HG02623 (cell line): ENCODE data around the gene MYO7A.

Experiments used
- ATAC-seq: cut with Tn5 transposase; IDR thresholded peaks from one replicate; pipeline ENCODE4 v1.9.1; 2021; ENCODE audit warnings: moderate library complexity; ENCODE audit not compliant: unreplicated experiment

MYO7A gene

GRCh38 chr11:77110836-77111235 lies 17.2 kb upstream of the MYO7A start:
- ATAC-seq: no peak

GRCh38 chr11:77111277-77111676 lies 16.8 kb upstream of the MYO7A start:
- no peak for ATAC-seq

- no peak for ATAC-seq
Measured at GRCh38 chr11:77111946-77112345, 16.1 kb upstream of the MYO7A start.

- no peak for ATAC-seq
Measured at GRCh38 chr11:77112641-77113381, 15.2 kb upstream of the MYO7A start.

GRCh38 chr11:77113382-77114088 lies 14.5 kb upstream of the MYO7A start:
- no peak for ATAC-seq

GRCh38 chr11:77114089-77114463 lies 14.0 kb upstream of the MYO7A start:
- ATAC-seq: no peak

GRCh38 chr11:77115181-77115611 lies 12.8 kb upstream of the MYO7A start:
- no peak for ATAC-seq

GRCh38 chr11:77115956-77116355 lies 12.1 kb upstream of the MYO7A start:
- ATAC-seq: no peak

GRCh38 chr11:77117492-77117891 lies 10.6 kb upstream of the MYO7A start:
- ATAC-seq: no peak

- no peak for ATAC-seq
Measured at GRCh38 chr11:77118086-77118485, 10.0 kb upstream of the MYO7A start.

- no peak for ATAC-seq
Measured at GRCh38 chr11:77118971-77119370, 9.1 kb upstream of the MYO7A start.

- no peak for ATAC-seq
Measured at GRCh38 chr11:77119531-77119936, 8.5 kb upstream of the MYO7A start.

- no peak for ATAC-seq
Measured at GRCh38 chr11:77120571-77120970, 7.5 kb upstream of the MYO7A start.

GRCh38 chr11:77121096-77121640 lies 6.9 kb upstream of the MYO7A start:
- ATAC-seq: no peak

GRCh38 chr11:77121876-77122575 lies 6.0 kb upstream of the MYO7A start:
- no peak for ATAC-seq

- no peak for ATAC-seq
Measured at GRCh38 chr11:77122576-77123212, 5.4 kb upstream of the MYO7A start.

- no peak for ATAC-seq
Measured at GRCh38 chr11:77123591-77123990, 4.5 kb upstream of the MYO7A start.

GRCh38 chr11:77124041-77124440 lies 4.0 kb upstream of the MYO7A start:
- ATAC-seq: no peak

- ATAC-seq: no peak
Measured at GRCh38 chr11:77124488-77124887, 3.6 kb upstream of the MYO7A start.

GRCh38 chr11:77125191-77125590 lies 2.9 kb upstream of the MYO7A start:
- no peak for ATAC-seq

- no peak for ATAC-seq
Measured at GRCh38 chr11:77125695-77126094, 2.4 kb upstream of the MYO7A start.
